GM12878 (cell line): ENCODE measurements around the gene PRKCE. TPM values are rescaled to one million over a fixed set of nuclear protein-coding genes. Genes with fewer than 3 reads are reported as not detected.

ENCODE experiments used
- ATAC-seq: fragments of 200-7000 bp; cut with Tn5 transposase; 3 replicates; pipeline ENCODE4 v1.9.1; 2020; ENCODE audit warnings: mild to moderate bottlenecking, moderate library complexity
- BruUV-seq: library from RNA; stranded (reverse); fragments of 400-500 nt; replicated peaks from 2 replicates; lab custom pipeline; 2021; lab: Mats Ljungman, UMichigan
- CTCF ChIA-PET: fragments of 300-600 bp; sonication (Branson Sonifier 250); formaldehyde crosslinking; extraction: SDS; loops from one replicate; lab custom pipeline; 2021; ENCODE audit warnings: inconsistent platforms; lab: Yijun Ruan, JAX
- POLR2A ChIA-PET: fragments of 350-600 bp; formaldehyde crosslinking; extraction: SDS; loops from one replicate; lab custom pipeline; 2021; ENCODE audit warnings: inconsistent platforms; lab: Charles Lee
- RAD21 ChIA-PET: fragments of 300-600 bp; sonication (Branson Sonifier 250); formaldehyde crosslinking; loops from one replicate; lab custom pipeline; 2023; ENCODE audit warnings: antibody characterized with exemption; ENCODE audit not compliant: unreplicated experiment; lab: Charles Lee
- SMC1A ChIA-PET: fragments of 300-600 bp; sonication (Branson Sonifier 250); formaldehyde crosslinking; loops from one replicate; lab custom pipeline; 2023; ENCODE audit not compliant: unreplicated experiment, uncharacterized antibody; lab: Charles Lee
- DNase-seq: peaks from one replicate; pipeline ENCODE4 v3.0.0-alpha.2; 2011; ENCODE audit warnings: low read depth, low spot score
- FAIRE-seq: peaks from 3 replicates; lab custom pipeline; 2011; peaks lifted over from hg19 to GRCh38; lab: Jason Lieb, UNC
- H2AFZ ChIP-seq: 2 replicates; pipeline ENCODE4 v1.6.0; 2011; ENCODE audit warnings: low read depth, low read length, control low read depth; ENCODE audit not compliant: control insufficient read depth
- H3K27ac ChIP-seq: 2 replicates; pipeline ENCODE4 v1.5.1; 2011; ENCODE audit warnings: control low read depth; ENCODE audit not compliant: control insufficient read depth, insufficient read depth
- H3K27me3 ChIP-seq, 2 experiments: replicated peaks in 1 of 2; 2 replicates each; pipeline versions ENCODE4 v1.6.0 to v1.6.1; 2011; ENCODE audit warnings: low read length in 1 of 2; ENCODE audit not compliant: control insufficient read depth in 2 of 2, insufficient read depth in 2 of 2
- H3K36me3 ChIP-seq, 2 experiments: 2 replicates each; pipeline ENCODE4 v1.5.1; 2011; ENCODE audit warnings: low read length in 1 of 2; ENCODE audit not compliant: control insufficient read depth in 2 of 2, insufficient read depth in 2 of 2
- H3K4me1 ChIP-seq: 2 replicates; pipeline ENCODE4 v1.6.1; 2011; ENCODE audit warnings: mild to moderate bottlenecking, low read length, moderate library complexity, mixed read lengths; ENCODE audit not compliant: control insufficient read depth, insufficient read depth
- H3K4me2 ChIP-seq: 2 replicates; pipeline ENCODE4 v1.6.0; 2011; ENCODE audit warnings: control low read depth; ENCODE audit not compliant: control insufficient read depth, insufficient read depth
- H3K4me3 ChIP-seq: fragments of 200-600 bp; sonication (generic); 2 replicates; pipeline ENCODE4 v1.5.1; 2016
- H3K79me2 ChIP-seq: 2 replicates; pipeline ENCODE4 v1.6.0; 2011; ENCODE audit warnings: low read length; ENCODE audit not compliant: control insufficient read depth, insufficient read depth
- H3K9ac ChIP-seq: 2 replicates; pipeline ENCODE4 v1.8.0; 2011; ENCODE audit warnings: low read length, control low read depth, mixed read lengths; ENCODE audit not compliant: control insufficient read depth, insufficient read depth
- H3K9me3 ChIP-seq: replicated peaks from 3 replicates; pipeline ENCODE4 v1.5.1; 2011; ENCODE audit warnings: mild to moderate bottlenecking, low read length; ENCODE audit not compliant: control insufficient read depth, insufficient read depth
- H4K20me1 ChIP-seq: 2 replicates; pipeline ENCODE4 v1.6.0; 2011; ENCODE audit not compliant: control insufficient read depth, insufficient read depth
- CHD1 ChIP-seq: IDR thresholded peaks from 2 replicates; pipeline ENCODE4 v1.6.1; 2012; ENCODE audit warnings: low read depth, low read length, improper control_type of control experiment
- E4F1 ChIP-seq: fragments of 450-650 bp; IDR thresholded peaks from 2 replicates; pipeline ENCODE4 v1.6.1; 2018; ENCODE audit warnings: borderline replicate concordance, mild to moderate bottlenecking; ENCODE audit not compliant: partially characterized antibody
- HDGF ChIP-seq: fragments of 450-650 bp; IDR thresholded peaks from 2 replicates; pipeline ENCODE4 v1.6.1; 2016; ENCODE audit warnings: antibody characterized with exemption
- IKZF2 ChIP-seq, 2 experiments: fragments of 450-650 bp; IDR thresholded peaks; 2 replicates each; pipeline ENCODE4 v1.6.1; 2017; ENCODE audit warnings: mild to moderate bottlenecking in 2 of 2, moderate library complexity in 2 of 2
- JUND ChIP-seq: IDR thresholded peaks from 2 replicates; pipeline ENCODE4 v1.6.1; 2012; ENCODE audit warnings: low read depth, mild to moderate bottlenecking, low read length, improper control_type of control experiment, moderate library complexity
- MXI1 ChIP-seq: fragments of 150-350 bp; IDR thresholded peaks from 2 replicates; pipeline ENCODE4 v1.6.1; 2011; ENCODE audit warnings: low read depth, mild to moderate bottlenecking, inconsistent platforms, low read length, improper control_type of control experiment
- MYC ChIP-seq: IDR thresholded peaks from 2 replicates; pipeline ENCODE4 v1.6.1; 2011; ENCODE audit warnings: mild to moderate bottlenecking, low read length, moderate library complexity, inconsistent platforms; ENCODE audit not compliant: insufficient read depth, insufficient replicate concordance, insufficient read length, severe bottlenecking
- PML ChIP-seq: IDR thresholded peaks from 2 replicates; pipeline ENCODE4 v1.6.1; 2012; ENCODE audit warnings: low read length, inconsistent platforms
- POU2F2 ChIP-seq: IDR thresholded peaks from 3 replicates; pipeline ENCODE4 v1.6.1; 2011; ENCODE audit warnings: low read depth, mild to moderate bottlenecking, low read length, borderline replicate concordance
- RAD21 ChIP-seq: IDR thresholded peaks from 2 replicates; pipeline ENCODE4 v1.6.1; 2011; ENCODE audit warnings: mild to moderate bottlenecking, low read depth, low read length, moderate library complexity; ENCODE audit not compliant: insufficient read depth
- ZNF217 ChIP-seq: fragments of 450-650 bp; IDR thresholded peaks from 2 replicates; pipeline ENCODE4 v1.6.1; 2017; ENCODE audit warnings: antibody characterized with exemption, mild to moderate bottlenecking
- WGBS: methylation state at CpG from one replicate; pipeline ENCODE4 v1.1.6; 2016; ENCODE audit warnings: low lambda C conversion rate; ENCODE audit not compliant: insufficient replicate concordance, insufficient coverage; ENCODE audit errors: missing lambda C conversion rate; 5-methylcytosine and 5-hydroxymethylcytosine counted together
- in situ Hi-C: fragments of 300-500 bp; cut with MboI; formaldehyde crosslinking; loops from 9 replicates; pipeline ENCODE4 v1.14.3; 2018; ENCODE audit warnings: mixed read lengths
- intact Hi-C: fragments of 100-400 bp; cut with micrococcal nuclease; formaldehyde crosslinking; loops from one replicate; pipeline ENCODE4 v1.14.2; 2022; ENCODE audit not compliant: unreplicated experiment
- polyA plus RNA-seq, 11 experiments: library from polyadenylated mRNA; depleted of rRNA in 4 of 11; unstranded in 6 of 11; stranded (reverse) in 5 of 11; fragments of >200 nt; fragmentation: Nextera tagmentation in 4 of 11; fragmentation: Illumina TruSeq in 1 of 11; extraction: Ambion mirVana in 4 of 11; extraction: Trizol in 1 of 11; gene quantifications; 1 replicate in 1 of 11; 2 replicates in 10 of 11; pipeline versions ENCODE4 v1.2.1 to v1.2.3, GENCODE V29; 2011 to 2016; ENCODE audit warnings: inconsistent platforms in 2 of 11, missing spikeins in 2 of 11, low read depth in 1 of 11
- total RNA-seq, 4 experiments: library from RNA; depleted of rRNA in 3 of 4; stranded (reverse); fragments of >200 nt in 3 of 4; fragmentation: Illumina TruSeq in 1 of 4; extraction: Trizol in 1 of 4; gene quantifications; 2 replicates each; pipeline versions ENCODE4 v1.2.1 to v1.2.3, GENCODE V29; 2013 to 2021
- TF ChIP-seq, protein P1 (sequence below): IDR thresholded peaks from 2 replicates; pipeline ENCODE4 v1.6.1; 2011; ENCODE audit warnings: borderline replicate concordance, low read depth, mild to moderate bottlenecking, moderate library complexity, mixed read lengths, low read length; ENCODE audit not compliant: insufficient read depth; ENCODE audit errors: extremely low read length
- TF ChIP-seq, protein P2 (sequence below), 3 experiments: IDR thresholded peaks in 2 of 3; conservative IDR thresholded peaks in 1 of 3; 2 replicates each; pipeline ENCODE4 v1.5.1; 2011; ENCODE audit warnings: low read depth in 3 of 3, low read length in 3 of 3, mild to moderate bottlenecking in 3 of 3, control low read depth in 2 of 3, moderate library complexity in 2 of 3, inconsistent platforms in 1 of 3, mixed read lengths in 1 of 3; ENCODE audit not compliant: control insufficient read depth in 2 of 3, insufficient read depth in 1 of 3; ENCODE audit errors: extremely low read depth in 1 of 3
- TF ChIP-seq, protein P3 (sequence below): fragments of 450-650 bp; IDR thresholded peaks from 2 replicates; pipeline ENCODE4 v1.6.1; 2017; ENCODE audit warnings: low read depth, mild to moderate bottlenecking, moderate library complexity

PRKCE gene
- total and polyA plus RNA-seq, 10 of the 15 experiments (the other 5 are each of a cell fraction or from before 2014, with no cell fraction given) = 2.6 to 28.2 (median 11.3) TPM

- Histone ChIP-seq H3K4me2 (peak overlapping the region; percentile 85), H2AFZ (peak overlapping the region; percentile 94), H3K4me3 (peak overlapping the region; percentile 97), H3K9ac (peak overlapping the region; percentile 93), H3K4me1 (peaks cover 6% of the 10 kb centered on the region; the same call in 1 of the 2 replicates), H4K20me1 (no peaks in the 10 kb centered on the region), H3K79me2 (peaks cover 33% of the 10 kb centered on the region), H3K27ac (peak overlapping the region; percentile 89), H3K27me3 (no peaks in the 10 kb centered on the region), H3K36me3 (no peaks in the 10 kb centered on the region), H3K9me3 (no peaks in the 10 kb centered on the region)
- ChIA-PET POLR2A (interaction anchor here (0.6 to 1.4 kb wide), 5 partner anchors 13 to 43 kb away, joined by 3 to 6 read pairs (median 3); no protein-coding TSS in a partner anchor), RAD21 (interaction anchor here (0.7 to 1.2 kb wide), 5 partner anchors 24 to 248 kb away, joined by 3 to 4 read pairs (median 3); no protein-coding TSS in a partner anchor), CTCF (interaction anchor here (0.6 to 1.9 kb wide), 8 partner anchors 15 to 188 kb away, joined by 3 to 4 read pairs (median 3); no protein-coding TSS in a partner anchor), SMC1A (interaction anchor here (0.6 to 1.8 kb wide), 8 partner anchors 23 to 383 kb away, joined by 3 to 6 read pairs (median 4); no protein-coding TSS in a partner anchor)
- intact Hi-C loops (no loop called here), in situ Hi-C loops (no loop called here)
- FAIRE-seq (peak; percentile 76), ATAC-seq (peak; percentile 78), DNase-seq (peak; percentile 28)
- WGBS = 0% methylated on average over 23 of the region's 23 CpGs
- TSS peak; percentile 80 for BruUV-seq
- TF ChIP-seq CHD1 (no peak), MXI1 (no peak), IKZF2 (IDR thresholded peaks at IDR 0.05) (peak; percentile 41 to 67; a peak in 3 of 4 replicates), E4F1 (peak; percentile 33), JUND (no peak), ZNF217 (no peak), PML (no peak), HDGF (no peak), POU2F2 (peak; percentile 31; the same call in 1 of the 3 replicates), RAD21 (peak; percentile 37; the same call in 1 of the 2 replicates), MYC (no peak)
- TF ChIP-seq, protein P1, sequence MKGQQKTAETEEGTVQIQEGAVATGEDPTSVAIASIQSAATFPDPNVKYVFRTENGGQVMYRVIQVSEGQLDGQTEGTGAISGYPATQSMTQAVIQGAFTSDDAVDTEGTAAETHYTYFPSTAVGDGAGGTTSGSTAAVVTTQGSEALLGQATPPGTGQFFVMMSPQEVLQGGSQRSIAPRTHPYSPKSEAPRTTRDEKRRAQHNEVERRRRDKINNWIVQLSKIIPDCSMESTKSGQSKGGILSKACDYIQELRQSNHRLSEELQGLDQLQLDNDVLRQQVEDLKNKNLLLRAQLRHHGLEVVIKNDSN = peak; percentile 85
- TF ChIP-seq, protein P2, sequence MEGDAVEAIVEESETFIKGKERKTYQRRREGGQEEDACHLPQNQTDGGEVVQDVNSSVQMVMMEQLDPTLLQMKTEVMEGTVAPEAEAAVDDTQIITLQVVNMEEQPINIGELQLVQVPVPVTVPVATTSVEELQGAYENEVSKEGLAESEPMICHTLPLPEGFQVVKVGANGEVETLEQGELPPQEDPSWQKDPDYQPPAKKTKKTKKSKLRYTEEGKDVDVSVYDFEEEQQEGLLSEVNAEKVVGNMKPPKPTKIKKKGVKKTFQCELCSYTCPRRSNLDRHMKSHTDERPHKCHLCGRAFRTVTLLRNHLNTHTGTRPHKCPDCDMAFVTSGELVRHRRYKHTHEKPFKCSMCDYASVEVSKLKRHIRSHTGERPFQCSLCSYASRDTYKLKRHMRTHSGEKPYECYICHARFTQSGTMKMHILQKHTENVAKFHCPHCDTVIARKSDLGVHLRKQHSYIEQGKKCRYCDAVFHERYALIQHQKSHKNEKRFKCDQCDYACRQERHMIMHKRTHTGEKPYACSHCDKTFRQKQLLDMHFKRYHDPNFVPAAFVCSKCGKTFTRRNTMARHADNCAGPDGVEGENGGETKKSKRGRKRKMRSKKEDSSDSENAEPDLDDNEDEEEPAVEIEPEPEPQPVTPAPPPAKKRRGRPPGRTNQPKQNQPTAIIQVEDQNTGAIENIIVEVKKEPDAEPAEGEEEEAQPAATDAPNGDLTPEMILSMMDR (IDR thresholded peaks at IDR 0.05 in 2 of 3, conservative IDR thresholded peaks at IDR 0.05 in 1 of 3; ENCODE audit: control insufficient read depth in 2 of 3, extremely low read depth in 1 of 3, insufficient read depth in 1 of 3, low read depth in 3 of 3, low read length in 3 of 3) = peak; percentile 27 to 59 (median 30); a peak in 4 of 6 replicates
- TF ChIP-seq, protein P3, sequence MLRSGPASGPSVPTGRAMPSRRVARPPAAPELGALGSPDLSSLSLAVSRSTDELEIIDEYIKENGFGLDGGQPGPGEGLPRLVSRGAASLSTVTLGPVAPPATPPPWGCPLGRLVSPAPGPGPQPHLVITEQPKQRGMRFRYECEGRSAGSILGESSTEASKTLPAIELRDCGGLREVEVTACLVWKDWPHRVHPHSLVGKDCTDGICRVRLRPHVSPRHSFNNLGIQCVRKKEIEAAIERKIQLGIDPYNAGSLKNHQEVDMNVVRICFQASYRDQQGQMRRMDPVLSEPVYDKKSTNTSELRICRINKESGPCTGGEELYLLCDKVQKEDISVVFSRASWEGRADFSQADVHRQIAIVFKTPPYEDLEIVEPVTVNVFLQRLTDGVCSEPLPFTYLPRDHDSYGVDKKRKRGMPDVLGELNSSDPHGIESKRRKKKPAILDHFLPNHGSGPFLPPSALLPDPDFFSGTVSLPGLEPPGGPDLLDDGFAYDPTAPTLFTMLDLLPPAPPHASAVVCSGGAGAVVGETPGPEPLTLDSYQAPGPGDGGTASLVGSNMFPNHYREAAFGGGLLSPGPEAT = 0 out of 2 replicates have a peak, but pooled peaks have one; percentile 39
Measured at GRCh38 chr2:45610281-45611019, 41.0 kb upstream of the PRKCE start.
